Heart left ventricle (tissue), 13 donors: ENCODE results near the gene TMEM37.

ENCODE experiments used
- POLR2A ChIP-seq, 2 donors: fragments of 450-650 bp; IDR thresholded peaks; one replicate each; pipeline ENCODE4 v1.6.1; 2017; ENCODE audit warnings: antibody characterized with exemption in 2 of 2, mild to moderate bottlenecking in 2 of 2, moderate library complexity in 2 of 2
- TF ChIP-seq, protein P1 (sequence below), 12 donors: fragments of 200-600 bp; sonication (generic) in 4 of 12; IDR thresholded peaks; one replicate each; pipeline versions ENCODE4 v1.5.0 to v1.8.0; 2018 to 2022; ENCODE audit warnings: antibody characterized with exemption in 12 of 12, mild to moderate bottlenecking in 5 of 12
- donor health status: ischemic (EF 13 %, LVEDD 7.1; RV severe dilation, severe dysfunction).
- donor health status: DM: no; HTN: yes; CAD: no.
- donor health status: DM: no; HTN: no; CAD: no.
- donor health status: ischemic (EF 25% LVEDD 6.9; RV normal size, moderate dysfunction).
- donor health status: ischemic (EF 25% LVEDD 5.7; RV mildly dilated, moderate dysfunction).
- donor health status: ischemic (EF 35%, LVEDD 5.7; RV mildly dilated, moderate dysfunction).
- donor health status: nonischemic (EF 11% LVEDD 7.7; RV severe dilation, severe dysfunction).
- donor health status: DM: yes; HTN: yes; CAD: no.
- donor health status: PGD.
- donor health status: ischemic (EF 29% LVEDD 5.4; RV normal size, mild dysfunction).
- donor health status: nonischemic (EF 23%, LVEDD 6.1; RV moderate dilation, normal function).

- TF ChIP-seq, protein P1, sequence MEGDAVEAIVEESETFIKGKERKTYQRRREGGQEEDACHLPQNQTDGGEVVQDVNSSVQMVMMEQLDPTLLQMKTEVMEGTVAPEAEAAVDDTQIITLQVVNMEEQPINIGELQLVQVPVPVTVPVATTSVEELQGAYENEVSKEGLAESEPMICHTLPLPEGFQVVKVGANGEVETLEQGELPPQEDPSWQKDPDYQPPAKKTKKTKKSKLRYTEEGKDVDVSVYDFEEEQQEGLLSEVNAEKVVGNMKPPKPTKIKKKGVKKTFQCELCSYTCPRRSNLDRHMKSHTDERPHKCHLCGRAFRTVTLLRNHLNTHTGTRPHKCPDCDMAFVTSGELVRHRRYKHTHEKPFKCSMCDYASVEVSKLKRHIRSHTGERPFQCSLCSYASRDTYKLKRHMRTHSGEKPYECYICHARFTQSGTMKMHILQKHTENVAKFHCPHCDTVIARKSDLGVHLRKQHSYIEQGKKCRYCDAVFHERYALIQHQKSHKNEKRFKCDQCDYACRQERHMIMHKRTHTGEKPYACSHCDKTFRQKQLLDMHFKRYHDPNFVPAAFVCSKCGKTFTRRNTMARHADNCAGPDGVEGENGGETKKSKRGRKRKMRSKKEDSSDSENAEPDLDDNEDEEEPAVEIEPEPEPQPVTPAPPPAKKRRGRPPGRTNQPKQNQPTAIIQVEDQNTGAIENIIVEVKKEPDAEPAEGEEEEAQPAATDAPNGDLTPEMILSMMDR (IDR thresholded peaks at IDR 0.05) = no peak
- no peak for TF ChIP-seq POLR2A (IDR thresholded peaks at IDR 0.05)
These were observed 3.9 kb upstream of the TMEM37 start for GRCh38 chr2:119427756-119428155.
